Measurements from ENCODE around the gene C6orf120.

- TF ChIP-seq CTCF (CRISPR knock-in tag; IDR thresholded peaks at IDR 0.05) (no peak), HNF4G (IDR thresholded peaks at IDR 0.05; ENCODE audit: borderline replicate concordance, low read depth, low read length) (no peak), HNF4G (CRISPR knock-in tag; IDR thresholded peaks at IDR 0.05; ENCODE audit: borderline replicate concordance, low read depth) (no peak), TAF1 (CRISPR knock-in tag; IDR thresholded peaks at IDR 0.05) (no peak), SMC3 (IDR thresholded peaks at IDR 0.05; ENCODE audit: low read length) (no peak), NPAS2 (CRISPR knock-in tag; IDR thresholded peaks at IDR 0.05; ENCODE audit: borderline replicate concordance) (no peak), CEBPZ (IDR thresholded peaks at IDR 0.05; ENCODE audit: low read length) (no peak), ZSCAN25 (CRISPR knock-in tag; IDR thresholded peaks at IDR 0.05) (no peak), POLR2A (IDR thresholded peaks at IDR 0.05; ENCODE audit: insufficient read depth in 1 of 2, low read depth in 2 of 2, low read length in 2 of 2) (no peak), NFRKB (IDR thresholded peaks at IDR 0.05) (no peak), PRDM15 (CRISPR knock-in tag; IDR thresholded peaks at IDR 0.05) (no peak), PHF8 (CRISPR knock-in tag; IDR thresholded peaks at IDR 0.05) (no peak)
- TF ChIP-seq, protein P1, sequence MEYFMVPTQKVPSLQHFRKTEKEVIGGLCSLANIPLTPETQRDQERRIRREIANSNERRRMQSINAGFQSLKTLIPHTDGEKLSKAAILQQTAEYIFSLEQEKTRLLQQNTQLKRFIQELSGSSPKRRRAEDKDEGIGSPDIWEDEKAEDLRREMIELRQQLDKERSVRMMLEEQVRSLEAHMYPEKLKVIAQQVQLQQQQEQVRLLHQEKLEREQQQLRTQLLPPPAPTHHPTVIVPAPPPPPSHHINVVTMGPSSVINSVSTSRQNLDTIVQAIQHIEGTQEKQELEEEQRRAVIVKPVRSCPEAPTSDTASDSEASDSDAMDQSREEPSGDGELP (IDR thresholded peaks at IDR 0.05; ENCODE audit: borderline replicate concordance, low read depth), result no peak
- TF ChIP-seq, protein P2, sequence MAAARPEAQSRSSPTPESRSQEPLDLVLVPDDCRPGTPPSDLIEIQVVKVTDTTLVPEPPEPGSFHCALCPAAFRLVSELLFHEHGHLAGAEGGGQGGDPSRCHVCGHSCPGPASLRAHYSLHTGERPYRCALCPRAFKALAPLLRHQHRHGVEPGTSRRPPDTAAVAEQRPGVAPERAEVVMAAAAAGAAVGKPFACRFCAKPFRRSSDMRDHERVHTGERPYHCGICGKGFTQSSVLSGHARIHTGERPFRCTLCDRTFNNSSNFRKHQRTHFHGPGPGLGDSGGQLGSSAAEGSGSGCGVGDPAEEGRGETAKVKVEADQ (CRISPR knock-in tag; IDR thresholded peaks at IDR 0.05; ENCODE audit: borderline replicate concordance), result no peak
- TF ChIP-seq, protein P3, sequence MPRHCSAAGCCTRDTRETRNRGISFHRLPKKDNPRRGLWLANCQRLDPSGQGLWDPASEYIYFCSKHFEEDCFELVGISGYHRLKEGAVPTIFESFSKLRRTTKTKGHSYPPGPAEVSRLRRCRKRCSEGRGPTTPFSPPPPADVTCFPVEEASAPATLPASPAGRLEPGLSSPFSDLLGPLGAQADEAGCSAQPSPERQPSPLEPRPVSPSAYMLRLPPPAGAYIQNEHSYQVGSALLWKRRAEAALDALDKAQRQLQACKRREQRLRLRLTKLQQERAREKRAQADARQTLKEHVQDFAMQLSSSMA (CRISPR knock-in tag; IDR thresholded peaks at IDR 0.05), result no peak
Observed at GRCh38 chr6:169653691-169654090, 48.2 kb upstream of the C6orf120 start.
